Mammary epithelial cell (primary cell): Measurements from ENCODE around the gene PAX3.

Experiments used
- CTCF ChIP-seq, 2 donors: IDR thresholded peaks in 1 of 2; conservative IDR thresholded peaks in 1 of 2; 2 replicates each; pipeline ENCODE4 v1.5.1; 2011 to 2012; ENCODE audit warnings: inconsistent platforms in 2 of 2, low read length in 2 of 2, mild to moderate bottlenecking in 2 of 2, control low read depth in 1 of 2, low read depth in 1 of 2; ENCODE audit not compliant: insufficient read depth in 1 of 2; ENCODE audit errors: extremely low read depth in 1 of 2
- EZH2 ChIP-seq: IDR thresholded peaks from 2 replicates; pipeline ENCODE4 v1.6.1; 2012; ENCODE audit warnings: low read length, inconsistent platforms, borderline replicate concordance

DNA sequence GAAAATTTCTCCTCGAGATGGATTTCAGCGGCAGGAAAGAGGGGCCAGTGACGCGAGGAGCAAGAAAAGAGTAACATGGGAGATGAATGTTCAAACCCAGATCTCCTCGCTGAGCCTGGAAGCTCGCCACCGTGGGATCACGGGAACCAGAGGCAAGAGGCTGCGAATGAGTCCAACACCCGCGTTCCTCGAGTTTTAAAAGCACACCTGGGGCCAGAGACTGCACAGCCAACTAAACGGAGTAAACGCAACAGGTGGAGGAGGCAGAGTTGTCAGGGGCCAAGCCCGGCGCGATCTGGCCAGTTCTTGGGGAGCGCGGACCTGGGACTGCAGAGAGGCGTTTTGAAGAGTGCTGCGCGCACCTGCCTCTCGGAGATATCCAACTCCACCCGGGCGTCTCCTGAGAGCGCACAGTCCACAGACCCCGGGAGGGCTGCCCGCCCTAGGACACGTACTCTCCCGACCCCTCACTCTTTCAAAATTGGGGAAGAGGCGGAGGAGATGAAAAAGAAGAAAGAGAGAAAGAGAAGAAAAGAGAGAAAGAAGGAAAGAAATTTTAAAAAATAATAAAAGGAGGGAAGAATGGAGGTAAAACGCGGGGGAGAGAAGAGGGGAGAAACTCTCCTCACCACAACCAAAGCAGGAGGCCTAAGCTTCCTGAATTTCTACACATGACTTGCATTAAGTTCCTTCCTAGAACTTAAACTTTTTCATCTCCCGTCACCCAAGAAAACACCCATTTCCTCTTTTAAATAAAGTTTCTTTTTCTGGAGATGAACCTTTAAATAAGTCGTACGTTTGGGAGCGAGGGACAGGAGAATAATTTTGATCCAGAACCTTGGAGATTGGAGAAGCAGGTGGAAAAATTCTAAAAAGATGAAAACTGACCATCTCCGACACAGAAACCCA lies 5.3 kb upstream of the PAX3 start:
- TF ChIP-seq CTCF (conservative IDR thresholded peaks at IDR 0.05 in 1 of 2, IDR thresholded peaks at IDR 0.05 in 1 of 2; ENCODE audit: extremely low read depth in 1 of 2, insufficient read depth in 1 of 2, low read depth in 1 of 2, low read length in 2 of 2) = no peak
- peak; percentile 82 for TF ChIP-seq EZH2
